D341Med (cell line): ENCODE results near the gene ABCC8.

Experiments
- DNase-seq: peaks from one replicate; pipeline ENCODE4 v3.0.0; 2012; ENCODE audit warnings: low spot score

ABCC8 gene

DNA sequence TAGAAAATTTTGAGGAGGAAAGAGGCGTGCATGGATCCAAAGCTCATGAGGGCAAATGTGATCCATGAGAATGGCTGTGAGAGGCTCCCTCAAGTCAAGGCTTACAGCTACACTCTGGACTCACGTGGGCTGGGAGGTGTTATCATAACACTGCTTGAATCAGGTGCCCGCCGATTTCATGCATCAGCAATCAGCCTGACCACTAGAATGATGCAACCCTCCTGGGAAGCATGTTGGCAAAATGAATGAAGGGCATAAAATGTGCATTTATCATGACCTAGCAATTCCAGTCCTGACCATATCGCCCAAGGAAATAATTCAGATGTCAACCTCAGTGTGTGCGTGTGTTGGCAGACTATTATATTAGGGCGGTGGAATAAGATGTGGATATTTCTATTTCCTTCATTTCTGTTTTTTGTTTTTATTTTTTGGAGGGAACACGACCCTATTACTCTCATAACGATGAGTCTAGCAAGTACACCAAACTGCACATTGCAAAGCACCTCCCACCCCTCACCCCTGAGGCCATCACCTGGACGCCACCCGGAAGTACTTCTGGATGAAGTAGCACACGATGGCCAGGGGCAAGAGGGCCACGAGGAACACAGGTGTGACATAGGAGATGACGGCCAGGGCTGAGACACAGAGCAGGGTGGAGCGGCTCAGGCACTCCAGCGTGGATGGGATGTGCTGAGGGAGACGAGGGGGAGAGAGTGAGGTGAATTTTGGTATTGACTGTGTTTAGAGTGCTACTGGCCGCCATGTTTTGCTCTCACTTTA, 72.5 kb downstream of the ABCC8 start:
- no peak for DNase-seq

GRCh38 chr11:17402486-17402885, 74.2 kb downstream of the ABCC8 start:
- DNase-seq, result no peak

DNA sequence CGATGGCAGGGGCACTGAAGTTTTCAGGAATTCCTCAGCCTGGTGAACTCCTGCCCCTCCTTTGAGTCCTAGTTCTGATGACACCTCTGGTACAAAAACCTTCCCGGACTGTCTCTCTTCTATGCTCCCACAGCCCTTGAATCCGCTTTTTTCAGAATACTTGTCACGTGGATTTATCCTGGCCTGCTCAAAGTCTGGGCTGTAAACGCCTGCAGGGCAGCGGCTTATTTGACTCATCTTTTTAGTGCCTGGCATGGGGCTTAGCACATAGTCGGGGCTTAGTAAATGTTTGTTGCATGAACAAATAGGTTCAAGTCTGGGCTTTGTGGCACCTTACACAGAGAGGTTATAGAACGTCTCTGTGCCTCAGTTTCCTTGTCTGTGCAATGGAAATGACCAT, 74.8 kb downstream of the ABCC8 start:
- no peak for DNase-seq

DNA sequence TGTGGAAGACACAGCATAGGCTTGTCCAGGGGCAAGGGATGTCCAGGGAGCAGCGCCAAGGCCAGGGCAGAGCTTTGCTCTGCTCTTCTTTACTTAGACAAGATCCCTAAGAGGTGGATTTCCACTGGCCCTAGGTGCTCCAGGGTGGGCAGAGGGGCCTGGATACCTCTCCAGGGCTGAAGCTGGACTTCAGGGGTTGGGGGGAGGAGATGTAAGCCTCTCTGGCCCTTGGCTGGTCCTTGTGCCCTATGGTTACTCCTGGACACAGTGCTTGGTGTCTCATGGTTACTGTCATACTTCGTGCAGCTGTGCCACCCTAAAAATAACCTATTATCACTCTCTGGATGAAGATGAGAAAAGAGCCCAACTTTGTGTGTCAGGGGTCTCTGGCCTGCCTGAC, 75.3 kb downstream of the ABCC8 start:
- DNase-seq, result no peak

DNA sequence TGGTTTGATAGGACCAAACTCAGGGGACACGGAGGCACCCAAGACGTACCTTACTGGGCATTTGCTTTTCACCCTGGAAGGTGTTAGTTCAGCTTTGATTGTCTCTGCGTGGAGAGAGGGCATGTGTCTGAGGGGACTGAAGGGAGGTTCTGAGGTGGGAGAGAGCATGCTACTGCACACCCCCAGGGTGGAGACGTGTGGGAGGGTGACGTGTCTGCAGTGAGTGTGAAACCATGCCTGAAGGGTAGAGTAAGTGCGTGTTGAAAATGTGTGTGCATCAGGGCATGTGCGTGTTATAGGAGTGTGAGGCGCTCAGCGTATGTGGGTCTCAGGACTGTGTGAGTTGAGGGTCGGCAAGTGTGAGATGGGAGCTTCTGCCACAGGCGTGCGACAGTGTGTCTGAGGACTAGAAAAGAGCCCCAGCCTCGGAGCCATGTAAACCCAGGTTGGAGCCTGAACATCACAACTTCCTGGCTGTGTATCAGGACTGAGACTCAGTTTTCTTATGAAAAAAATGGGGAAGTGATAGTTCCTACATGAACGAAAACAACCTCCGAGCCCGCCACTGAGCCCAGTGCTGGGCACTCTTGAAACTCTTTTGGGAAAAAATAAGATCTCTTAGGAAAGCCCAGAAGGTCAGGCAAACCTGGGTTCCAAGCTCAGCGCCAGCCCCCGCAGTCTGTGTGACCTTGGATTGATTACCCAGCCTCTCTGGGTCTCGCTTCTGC, 76.4 kb downstream of the ABCC8 start:
- DNase-seq, result no peak

DNA sequence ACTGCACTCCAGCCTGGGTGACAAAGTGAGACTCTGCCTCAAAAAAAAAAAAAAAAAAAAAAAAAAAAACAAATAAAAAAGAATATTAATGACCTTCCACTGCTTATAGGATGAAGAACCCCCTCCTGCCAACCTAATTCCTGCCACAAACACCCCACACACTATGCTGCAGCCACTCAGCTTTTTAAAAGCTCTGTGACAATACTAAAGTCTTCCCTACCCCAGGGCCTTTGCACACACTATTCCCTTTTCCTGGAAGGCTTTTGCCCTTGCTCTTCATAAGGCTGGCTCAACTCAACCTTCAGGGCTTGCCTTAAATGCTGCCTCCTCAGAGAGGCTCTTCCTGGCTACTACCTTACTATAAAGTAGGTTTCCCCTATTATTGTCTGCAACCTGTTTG, 77.4 kb downstream of the ABCC8 start:
- DNase-seq, result no peak

- no peak for DNase-seq
Observed at GRCh38 chr11:17397311-17398002, 79.2 kb downstream of the ABCC8 start.

DNA sequence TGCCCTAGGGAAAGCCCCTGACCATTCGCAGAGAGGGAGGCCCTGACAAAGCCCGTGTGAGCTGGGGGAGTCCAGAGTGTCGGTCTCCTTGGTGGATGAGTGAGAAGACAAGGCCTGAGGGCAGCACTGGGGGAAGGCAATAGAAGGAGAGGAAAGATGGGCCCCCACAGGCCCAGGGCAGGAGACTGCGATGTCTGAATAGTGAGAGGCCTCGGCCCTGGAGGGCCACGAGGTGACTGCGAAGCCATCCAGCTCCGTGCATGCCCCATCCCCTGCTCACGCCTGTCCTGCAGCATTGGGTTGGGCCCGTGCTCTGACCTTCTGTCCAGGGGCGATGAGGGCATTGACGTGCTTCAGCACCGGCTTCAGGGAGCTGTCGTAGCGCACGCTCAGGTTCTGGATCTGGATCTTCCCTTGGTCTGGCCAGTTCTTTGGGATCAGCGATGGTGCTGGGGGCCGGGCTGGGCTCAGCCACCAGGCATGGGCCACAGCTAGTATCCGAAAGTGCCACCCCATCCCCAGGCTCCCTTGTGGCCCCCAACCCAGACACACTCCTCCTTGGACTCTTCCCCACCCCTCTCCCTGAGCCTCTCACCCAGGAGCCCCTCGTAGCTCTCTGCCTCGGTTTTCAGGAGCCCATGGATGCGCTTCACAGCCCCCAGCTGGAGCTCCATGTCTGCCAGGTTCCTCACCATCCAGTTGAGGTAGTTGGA, 79.9 kb downstream of the ABCC8 start:
- no peak for DNase-seq

DNA sequence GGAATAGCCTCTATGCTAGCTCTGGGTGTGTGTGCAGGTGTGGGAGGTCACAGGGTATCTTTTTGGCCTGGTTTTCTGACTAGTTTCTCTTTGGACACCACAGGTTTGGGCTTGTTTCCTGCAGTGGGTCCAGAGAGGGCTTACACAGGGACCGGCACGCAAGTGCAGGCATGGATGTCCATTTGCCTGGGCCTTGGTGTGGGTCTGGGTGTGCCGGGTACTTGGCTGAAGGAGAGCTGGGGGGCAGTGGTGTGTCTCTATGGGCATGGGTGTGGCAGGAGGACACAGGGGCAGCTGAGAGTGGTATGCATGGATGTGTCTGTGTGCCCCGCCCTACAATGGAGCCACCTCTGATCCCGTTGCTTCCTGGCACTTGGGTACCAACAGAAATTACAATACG, 80.7 kb downstream of the ABCC8 start:
- no peak for DNase-seq

GRCh38 chr11:17395554-17395961, 81.1 kb downstream of the ABCC8 start:
- no peak for DNase-seq

- DNase-seq, result no peak
Observed at GRCh38 chr11:17394743-17395390, 81.8 kb downstream of the ABCC8 start.

DNA sequence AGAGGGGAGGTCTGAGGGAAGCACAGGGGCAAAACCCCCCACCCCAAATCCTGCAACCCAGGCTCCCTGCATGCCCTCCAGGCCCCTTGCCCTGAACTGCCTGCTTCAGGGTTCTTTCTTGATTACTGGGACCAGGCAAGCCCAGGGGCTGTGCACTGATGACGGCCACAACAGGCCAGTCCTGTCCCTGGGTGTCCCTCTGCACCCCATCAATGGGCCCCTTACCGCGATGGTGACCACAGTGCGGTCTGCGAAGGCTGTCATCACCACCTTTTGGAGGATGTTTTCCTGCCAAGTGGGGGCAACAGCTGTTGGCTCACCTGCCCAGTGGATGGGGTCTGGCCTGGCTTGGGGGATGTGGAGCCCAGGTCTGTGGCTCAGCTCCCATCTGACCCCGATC, 83.2 kb downstream of the ABCC8 start:
- DNase-seq, result no peak

DNA sequence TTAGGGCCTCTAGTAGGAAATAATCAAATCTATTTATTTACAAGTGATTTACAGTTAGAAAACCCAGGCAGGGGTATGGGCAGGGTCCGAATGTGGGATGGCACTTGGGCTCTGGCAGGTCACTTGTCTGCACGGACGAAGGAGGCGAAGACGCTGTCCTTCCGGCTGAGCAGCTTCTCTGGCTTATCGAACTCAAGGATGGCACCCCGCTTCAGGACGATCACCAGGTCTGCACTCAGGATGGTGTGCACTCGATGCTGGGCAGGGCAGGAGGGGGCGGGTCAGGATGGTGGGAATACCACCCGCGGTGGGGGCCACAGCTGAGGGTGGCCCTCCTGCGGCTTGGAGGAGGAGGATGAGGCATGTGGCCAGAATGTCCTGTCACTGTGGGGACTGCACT, 83.8 kb downstream of the ABCC8 start:
- DNase-seq, result no peak

- no peak for DNase-seq
Observed at GRCh38 chr11:17391493-17392355, 84.9 kb downstream of the ABCC8 start.

GRCh38 chr11:17389957-17390649, 86.5 kb downstream of the ABCC8 start:
- peak; percentile 50 for DNase-seq

- peak; percentile 94 for DNase-seq
Observed at GRCh38 chr11:17389211-17389956, 87.3 kb downstream of the ABCC8 start.

- DNase-seq, result peak; percentile 46
Observed at GRCh38 chr11:17388609-17389210, 87.9 kb downstream of the ABCC8 start, which contains the start of gene KCNJ11. KCNJ11 (minus strand) TSS chr11:17388659; CDS start chr11:17388091, 568 bp downstream.

- DNase-seq, result no peak
Observed at GRCh38 chr11:17387811-17388210, 88.8 kb downstream of the ABCC8 start.

- no peak for DNase-seq
Observed at GRCh38 chr11:17387254-17387653, 89.4 kb downstream of the ABCC8 start.
